HCEC 1CT (cell line): ENCODE results near the gene SCN10A.

ENCODE experiments used
- DNase-seq: peaks from one replicate; pipeline ENCODE4 v3.0.0-alpha.2; 2017

Gene SCN10A

DNA sequence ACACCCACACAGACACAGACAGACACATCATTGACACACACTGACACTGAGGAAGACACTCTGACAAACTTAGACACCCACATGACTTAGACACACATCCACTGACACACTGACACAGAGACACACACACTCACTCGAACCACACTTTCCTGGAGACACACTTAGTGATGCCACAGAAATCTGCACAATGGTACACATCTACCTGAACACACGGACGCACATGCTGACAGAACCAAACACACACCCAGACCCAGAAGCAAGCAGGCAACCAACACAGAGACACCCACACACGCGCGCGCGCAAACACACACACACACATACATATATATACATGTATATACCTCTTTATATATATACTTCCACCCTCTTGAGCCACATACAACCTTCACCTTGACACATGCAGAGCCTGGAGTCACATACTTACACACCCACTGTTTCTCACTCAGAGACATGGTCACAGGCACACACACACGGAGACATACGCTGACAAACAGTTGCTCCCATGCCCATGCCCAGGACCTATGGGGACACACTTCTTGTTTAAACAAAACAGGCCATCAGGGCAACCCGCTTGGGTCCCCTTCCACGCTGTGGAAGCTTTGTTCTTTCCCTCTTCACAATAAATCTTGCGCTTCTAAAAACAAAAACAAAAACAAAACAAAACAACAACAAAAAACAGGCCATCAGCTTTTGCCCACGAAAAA lies 165.6 kb downstream of the SCN10A start:
- DNase-seq: no peak

DNA sequence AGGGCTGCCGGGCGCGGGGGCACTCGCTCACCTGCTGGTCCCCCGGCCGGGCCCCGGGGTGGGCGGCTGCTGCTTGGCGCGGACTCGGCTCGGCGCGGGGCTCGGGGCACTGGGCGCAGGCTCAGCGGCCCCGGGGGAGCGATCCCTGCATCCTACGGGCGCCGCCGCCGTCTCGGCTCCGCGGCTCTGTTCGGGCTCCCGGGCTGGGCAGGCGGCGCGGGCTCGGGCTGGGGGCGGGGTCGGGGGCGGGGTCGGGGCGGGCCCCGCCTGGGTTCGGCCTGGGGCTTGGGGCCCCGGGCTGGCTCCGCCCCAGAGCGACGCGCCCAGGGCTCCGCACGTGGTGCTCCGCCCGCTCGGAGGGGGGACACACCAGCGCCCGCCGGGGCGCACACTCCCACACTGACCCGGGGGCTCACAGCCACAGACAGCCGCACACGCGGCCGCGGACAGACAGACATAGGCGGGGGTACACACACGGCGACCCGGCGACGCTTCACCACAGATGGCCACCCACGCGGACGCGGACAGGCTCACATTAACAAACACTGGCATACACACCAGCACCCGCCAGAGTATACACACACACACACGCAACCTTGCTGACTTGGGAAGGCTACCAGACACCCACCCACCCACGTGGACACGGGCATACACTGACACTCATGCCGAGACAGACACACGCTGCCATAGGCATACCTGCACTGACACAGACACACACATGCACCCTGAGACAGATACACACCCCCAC lies 166.3 kb downstream of the SCN10A start, which contains the start of gene SCN5A:
Gene SCN5A, minus strand, starts transcription at position 188 of the 748 bp plus-strand sequence. CDS start 16,380 bp downstream, outside the sequence.
- no peak for DNase-seq

- DNase-seq: no peak
Observed at GRCh38 chr3:38648659-38649499, 167.1 kb downstream of the SCN10A start.

DNA sequence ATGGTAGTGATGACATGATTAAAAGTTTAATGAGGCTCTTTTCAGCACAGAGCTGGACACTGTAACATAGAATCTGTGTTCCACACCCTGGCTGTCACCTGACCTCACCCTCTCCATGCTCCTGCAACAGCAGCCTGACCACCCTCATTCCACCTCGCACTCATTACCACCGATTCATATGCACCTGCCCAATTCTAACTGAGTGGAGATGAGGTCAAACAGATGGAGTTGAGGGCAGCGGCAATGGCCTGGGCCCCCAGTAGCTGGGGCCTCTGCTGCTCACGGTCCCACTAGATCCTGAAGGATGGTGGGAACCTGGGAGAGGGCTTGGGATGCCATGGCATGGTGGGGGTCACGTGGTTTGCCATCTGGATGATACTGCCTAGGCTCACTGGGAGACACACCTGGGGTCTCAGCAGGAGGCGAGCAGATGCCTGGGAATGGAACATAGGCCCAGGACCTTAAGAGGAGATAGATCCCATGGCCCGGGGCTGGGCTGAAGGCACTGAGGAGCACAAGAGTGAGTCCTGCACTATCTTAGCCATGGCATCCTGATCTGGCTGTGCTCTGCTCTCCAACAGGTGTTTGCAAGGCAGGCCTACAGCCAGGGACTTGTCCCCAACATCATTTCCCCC lies 167.9 kb downstream of the SCN10A start:
- no peak for DNase-seq

GRCh38 chr3:38647217-38647970 lies 168.6 kb downstream of the SCN10A start:
- DNase-seq: no peak
